A549 (cell line): ENCODE data around the gene FMNL3. TPM values are rescaled to one million over a fixed set of nuclear protein-coding genes. Genes with fewer than 3 reads are reported as not detected.

Experiments
- ATAC-seq, 2 experiments: fragments of 200-7000 bp in 1 of 2; fragments of >200 bp in 1 of 2; cut with Nextera tagmentation in 1 of 2; cut with Tn5 transposase in 1 of 2; 3 replicates each; pipeline versions ENCODE4 v1.8.0 to v1.9.1; 2018 to 2020; ENCODE audit warnings: mild to moderate bottlenecking in 1 of 2, moderate library complexity in 1 of 2
- CTCF ChIA-PET: fragments of 300-600 bp; sonication (Branson Sonifier 250); formaldehyde crosslinking; extraction: SDS; loops from one replicate; lab custom pipeline; 2021; ENCODE audit warnings: antibody characterized with exemption, inconsistent platforms; lab: Yijun Ruan, JAX
- POLR2A ChIA-PET: fragments of 350-600 bp; formaldehyde crosslinking; extraction: SDS; loops from one replicate; lab custom pipeline; 2021; ENCODE audit warnings: antibody characterized with exemption, inconsistent platforms; lab: Yijun Ruan, JAX
- DNase-seq, 2 experiments: peaks; one replicate each; pipeline versions ENCODE4 v3.0.0 to v3.0.0-alpha.2; 2011 to 2016; ENCODE audit warnings: low read depth in 1 of 2, low spot score in 1 of 2
- FAIRE-seq: peaks from 2 replicates; lab custom pipeline; 2011; peaks lifted over from hg19 to GRCh38; lab: Jason Lieb, UNC
- H3K27ac ChIP-seq, 2 experiments: fragments of >200 bp; sonication (Bioruptor Twin); formaldehyde crosslinking; 3 replicates each; pipeline ENCODE4 v1.5.1; 2016 to 2017
- H3K4me1 ChIP-seq: fragments of >200 bp; sonication (Bioruptor Twin); formaldehyde crosslinking; 3 replicates; pipeline ENCODE4 v1.6.1; 2016
- H3K4me2 ChIP-seq: fragments of >200 bp; sonication (Bioruptor Twin); formaldehyde crosslinking; 3 replicates; pipeline ENCODE4 v1.6.1; 2016
- H3K4me3 ChIP-seq: fragments of >200 bp; sonication (Bioruptor Twin); formaldehyde crosslinking; 3 replicates; pipeline ENCODE4 v1.5.1; 2016
- H3K9me3 ChIP-seq: fragments of >200 bp; sonication (Bioruptor Twin); formaldehyde crosslinking; 3 replicates; pipeline ENCODE4 v1.6.1; 2016
- CBX8 ChIP-seq: fragments of 200-600 bp; sonication (generic); IDR thresholded peaks from 2 replicates; pipeline ENCODE4 v1.6.1; 2016
- E2F6 ChIP-seq: IDR thresholded peaks from 2 replicates; pipeline ENCODE4 v1.6.1; 2012; ENCODE audit warnings: low read depth, borderline replicate concordance
- EHF ChIP-seq: fragments of 250-450 bp; sonication (Bioruptor Pico); IDR thresholded peaks from 2 replicates; pipeline ENCODE4 v1.5.0; 2020; ENCODE audit warnings: mild to moderate bottlenecking
- EHMT2 ChIP-seq: fragments of 200-600 bp; sonication (generic); IDR thresholded peaks from 2 replicates; pipeline ENCODE4 v1.6.1; 2016; ENCODE audit warnings: antibody characterized with exemption, low read depth, mild to moderate bottlenecking, moderate library complexity
- EP300 ChIP-seq, 2 experiments: fragments of >200 bp; sonication (Bioruptor Twin); formaldehyde crosslinking; IDR thresholded peaks; 2 replicates in 1 of 2; 3 replicates in 1 of 2; pipeline ENCODE4 v1.6.1; 2016 to 2017
- FOSL2 ChIP-seq, 2 experiments: fragments of 450-650 bp in 1 of 2; fragments of >200 bp in 1 of 2; sonication (Bioruptor Twin) in 1 of 2; formaldehyde crosslinking; IDR thresholded peaks; 2 replicates each; pipeline versions ENCODE4 v1.5.0 to v1.6.1; 2016 to 2020; ENCODE audit warnings: mild to moderate bottlenecking in 1 of 2, moderate library complexity in 1 of 2
- FOXS1 ChIP-seq: fragments of 250-450 bp; sonication (Bioruptor Pico); IDR thresholded peaks from 2 replicates; pipeline ENCODE4 v1.5.0; 2020; ENCODE audit warnings: mild to moderate bottlenecking, moderate library complexity
- HEYL ChIP-seq: fragments of 250-450 bp; sonication (Bioruptor Pico); IDR thresholded peaks from 2 replicates; pipeline ENCODE4 v1.8.0; 2021; ENCODE audit warnings: mild to moderate bottlenecking, moderate library complexity
- HOXB13 ChIP-seq: fragments of 250-450 bp; sonication (Bioruptor Pico); IDR thresholded peaks from 2 replicates; pipeline ENCODE4 v1.5.0; 2020; ENCODE audit warnings: low read depth, mild to moderate bottlenecking, moderate library complexity
- JUNB ChIP-seq: fragments of >200 bp; sonication (Bioruptor Twin); formaldehyde crosslinking; IDR thresholded peaks from 2 replicates; pipeline ENCODE4 v1.6.1; 2016
- KDM1A ChIP-seq: fragments of 200-600 bp; sonication (generic); IDR thresholded peaks from 2 replicates; pipeline ENCODE4 v1.6.1; 2016; ENCODE audit warnings: low read depth, mild to moderate bottlenecking
- MAZ ChIP-seq: fragments of 150-350 bp; IDR thresholded peaks from 2 replicates; pipeline ENCODE4 v1.6.1; 2014; ENCODE audit warnings: antibody characterized with exemption, low read depth, low read length, borderline replicate concordance
- MYC ChIP-seq: IDR thresholded peaks from 2 replicates; pipeline ENCODE4 v1.6.1; 2012; ENCODE audit warnings: mild to moderate bottlenecking, inconsistent platforms, low read length, improper control_type of control experiment, borderline replicate concordance
- NPAS2 ChIP-seq: fragments of 250-450 bp; sonication (Bioruptor Pico); IDR thresholded peaks from 2 replicates; pipeline ENCODE4 v1.8.0; 2022; ENCODE audit warnings: mild to moderate bottlenecking, moderate library complexity, borderline replicate concordance
- POLR2A ChIP-seq: IDR thresholded peaks from 2 replicates; pipeline ENCODE4 v1.6.1; 2012; ENCODE audit warnings: mild to moderate bottlenecking, low read length
- RAD21 ChIP-seq, 2 experiments: fragments of >200 bp in 1 of 2; sonication (Bioruptor Twin) in 1 of 2; formaldehyde crosslinking in 1 of 2; IDR thresholded peaks in 1 of 2; conservative IDR thresholded peaks in 1 of 2; 2 replicates in 1 of 2; 3 replicates in 1 of 2; pipeline ENCODE4 v1.6.1; 2012 to 2018; ENCODE audit warnings: inconsistent platforms in 1 of 2
- RCOR1 ChIP-seq: fragments of 150-350 bp; IDR thresholded peaks from 2 replicates; pipeline ENCODE4 v1.6.1; 2014; ENCODE audit warnings: antibody characterized with exemption, low read length, low read depth
- RNF2 ChIP-seq: fragments of 200-600 bp; sonication (generic); IDR thresholded peaks from 2 replicates; pipeline ENCODE4 v1.6.1; 2016; ENCODE audit warnings: low read depth, mild to moderate bottlenecking, antibody characterized with exemption, moderate library complexity, borderline replicate concordance
- SMC3 ChIP-seq: fragments of >200 bp; sonication (Bioruptor Twin); formaldehyde crosslinking; IDR thresholded peaks from 3 replicates; pipeline ENCODE4 v1.6.1; 2018; ENCODE audit warnings: inconsistent platforms
- SREBF2 ChIP-seq: fragments of 450-650 bp; IDR thresholded peaks from 2 replicates; pipeline ENCODE4 v1.6.1; 2014; ENCODE audit warnings: mild to moderate bottlenecking, moderate library complexity
- ZFP36 ChIP-seq: fragments of 450-650 bp; IDR thresholded peaks from 2 replicates; pipeline ENCODE4 v1.6.1; 2014; ENCODE audit warnings: borderline replicate concordance; ENCODE audit not compliant: partially characterized antibody
- ZNF302 ChIP-seq: fragments of 250-450 bp; sonication (Bioruptor Pico); IDR thresholded peaks from 2 replicates; pipeline ENCODE4 v1.9.0; 2021; ENCODE audit warnings: inconsistent platforms, mild to moderate bottlenecking, moderate library complexity
- ZSCAN20 ChIP-seq: fragments of 250-450 bp; sonication (Bioruptor Pico); IDR thresholded peaks from 2 replicates; pipeline ENCODE4 v1.8.0; 2022; ENCODE audit warnings: mild to moderate bottlenecking, moderate library complexity
- WGBS: methylation state at CpG from one replicate; pipeline ENCODE4 v1.1.6; 2017; ENCODE audit errors: missing lambda C conversion rate; 5-methylcytosine and 5-hydroxymethylcytosine counted together
- polyA plus RNA-seq, 4 experiments: library from polyadenylated mRNA; depleted of rRNA in 3 of 4; stranded (reverse); fragments of >200 nt; fragmentation: RNase III in 1 of 4; extraction: RNeasy Plus Mini Kit Qiagen cat#74134 plus additional on column Dnase treatment in 1 of 4; gene quantifications; 2 replicates in 3 of 4; 3 replicates in 1 of 4; pipeline ENCODE4 v1.2.3, GENCODE V29; 2011 to 2017
- TF ChIP-seq, protein P1 (sequence below): fragments of >200 bp; sonication (Bioruptor Twin); formaldehyde crosslinking; IDR thresholded peaks from 3 replicates; pipeline ENCODE4 v1.5.1; 2016
- TF ChIP-seq, protein P2 (sequence below): fragments of 250-450 bp; sonication (Bioruptor Pico); IDR thresholded peaks from 2 replicates; pipeline ENCODE4 v1.5.0; 2020; ENCODE audit warnings: low read depth, mild to moderate bottlenecking, moderate library complexity
- TF ChIP-seq, protein P3 (sequence below): fragments of 150-350 bp; IDR thresholded peaks from 2 replicates; pipeline ENCODE4 v1.6.1; 2014; ENCODE audit warnings: low read depth, mild to moderate bottlenecking, low read length

Gene FMNL3
- polyA plus RNA-seq, 2 of the 4 experiments (the other 2 are of a cell fraction) = 1.7 TPM

DNA sequence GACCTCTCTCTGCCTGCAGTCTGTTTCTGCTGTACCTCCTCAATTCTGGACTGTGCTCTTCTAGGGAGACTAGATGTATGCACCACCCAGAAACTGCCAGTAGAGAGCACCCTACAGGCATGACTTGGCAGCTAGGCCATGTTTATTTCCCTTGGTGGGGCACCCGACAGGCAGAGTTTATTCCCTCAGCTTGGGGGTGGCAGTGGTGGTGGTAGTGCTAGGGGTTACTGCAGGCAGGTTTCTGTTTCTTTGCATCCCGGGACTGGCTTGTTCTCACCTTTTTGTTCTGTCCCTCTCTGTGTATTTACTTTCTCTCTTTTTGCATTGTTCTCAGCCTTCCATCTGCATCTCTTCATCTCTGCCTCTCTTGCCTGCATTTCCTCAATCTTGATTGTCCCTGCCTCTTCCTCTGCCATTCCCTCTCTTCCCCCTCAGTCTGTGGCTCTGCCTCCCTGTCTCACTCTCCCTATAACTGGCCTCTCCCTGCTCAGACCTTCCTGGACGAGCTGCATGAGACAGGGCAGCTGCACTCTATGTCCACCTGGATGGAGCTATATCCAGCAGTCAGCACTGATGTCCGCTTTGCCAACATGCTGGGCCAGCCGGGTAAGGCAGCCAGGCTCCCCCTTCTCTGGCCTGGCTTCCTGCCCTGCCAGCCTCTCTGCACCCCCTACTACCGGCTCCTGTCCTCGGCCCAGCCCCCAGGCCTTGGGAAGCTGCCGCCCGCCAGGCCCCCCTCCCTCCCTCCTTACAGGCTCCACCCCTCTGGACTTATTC is 70.0 kb downstream of the FMNL3 start:
- WGBS = 67% methylated on average over 8 of the region's 9 CpGs
- ATAC-seq = peak; percentile 82 to 96
- no peak overlapping the region for H3K4me3 ChIP-seq
- H3K27ac ChIP-seq = peak overlapping the region in 1 of 2 experiments; percentile 40; a peak in 2 of 6 replicates
- ChIA-PET CTCF (interaction anchor here (0.6 to 14.8 kb wide), 26 partner anchors 7 to 313 kb away, joined by 3 to 260 read pairs (median 4); partner anchors contain the start of genes FMNL3, PRPF40B and TMBIM6), POLR2A (interaction anchor here (0.6 to 1.3 kb wide), 3 partner anchors 15 to 105 kb away, joined by 3 to 5 read pairs (median 3); partner anchors contain the start of gene TMBIM6)
- no peaks in the 10 kb centered on the region for H3K9me3 ChIP-seq
- H3K4me1 ChIP-seq = no peaks in the 10 kb centered on the region
- DNase-seq = peak; percentile 67 to 81
- no peak for TF ChIP-seq MAZ
- peak; percentile 36 to 66; a peak in 3 of 5 replicates for TF ChIP-seq RAD21 (conservative IDR thresholded peaks at IDR 0.05 in 1 of 2, IDR thresholded peaks at IDR 0.05 in 1 of 2)
- TF ChIP-seq FOXS1 (CRISPR knock-in tag) = no peak
- TF ChIP-seq, protein P1, sequence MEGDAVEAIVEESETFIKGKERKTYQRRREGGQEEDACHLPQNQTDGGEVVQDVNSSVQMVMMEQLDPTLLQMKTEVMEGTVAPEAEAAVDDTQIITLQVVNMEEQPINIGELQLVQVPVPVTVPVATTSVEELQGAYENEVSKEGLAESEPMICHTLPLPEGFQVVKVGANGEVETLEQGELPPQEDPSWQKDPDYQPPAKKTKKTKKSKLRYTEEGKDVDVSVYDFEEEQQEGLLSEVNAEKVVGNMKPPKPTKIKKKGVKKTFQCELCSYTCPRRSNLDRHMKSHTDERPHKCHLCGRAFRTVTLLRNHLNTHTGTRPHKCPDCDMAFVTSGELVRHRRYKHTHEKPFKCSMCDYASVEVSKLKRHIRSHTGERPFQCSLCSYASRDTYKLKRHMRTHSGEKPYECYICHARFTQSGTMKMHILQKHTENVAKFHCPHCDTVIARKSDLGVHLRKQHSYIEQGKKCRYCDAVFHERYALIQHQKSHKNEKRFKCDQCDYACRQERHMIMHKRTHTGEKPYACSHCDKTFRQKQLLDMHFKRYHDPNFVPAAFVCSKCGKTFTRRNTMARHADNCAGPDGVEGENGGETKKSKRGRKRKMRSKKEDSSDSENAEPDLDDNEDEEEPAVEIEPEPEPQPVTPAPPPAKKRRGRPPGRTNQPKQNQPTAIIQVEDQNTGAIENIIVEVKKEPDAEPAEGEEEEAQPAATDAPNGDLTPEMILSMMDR = peak; percentile 47
- TF ChIP-seq ZSCAN20 (CRISPR knock-in tag) = no peak
- TF ChIP-seq SMC3 = 0 out of 3 replicates have a peak, but pooled peaks have one; percentile 34
- TF ChIP-seq EHF (CRISPR knock-in tag) = no peak
- no peak for FAIRE-seq
- H3K4me2 ChIP-seq = no peak overlapping the region

DNA sequence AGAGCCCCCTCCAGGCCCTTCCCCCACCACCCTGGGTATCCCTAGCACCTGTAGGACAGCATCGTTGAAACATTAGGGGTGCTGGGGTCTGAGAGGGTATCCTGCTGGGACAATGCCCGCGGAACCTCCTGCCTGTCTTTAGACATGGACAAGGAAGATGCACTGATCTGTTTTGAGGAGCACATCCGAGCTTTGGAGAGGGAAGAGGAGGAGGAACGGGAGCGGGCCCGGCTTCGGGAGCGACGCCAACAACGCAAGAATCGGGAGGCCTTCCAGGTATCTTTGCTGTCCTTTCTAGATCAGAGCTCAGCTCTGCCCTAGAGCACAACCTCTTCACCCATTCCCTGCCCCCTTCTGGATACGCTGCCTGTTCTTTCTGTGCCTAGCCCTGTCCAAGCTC is 70.6 kb downstream of the FMNL3 start:
- POLR2A ChIA-PET = interaction anchor here (0.6 to 1.0 kb wide), 2 partner anchors 14 to 105 kb away, joined by 3 read pairs; no protein-coding TSS in a partner anchor
- no peaks in the 10 kb centered on the region for H3K4me1 ChIP-seq

DNA sequence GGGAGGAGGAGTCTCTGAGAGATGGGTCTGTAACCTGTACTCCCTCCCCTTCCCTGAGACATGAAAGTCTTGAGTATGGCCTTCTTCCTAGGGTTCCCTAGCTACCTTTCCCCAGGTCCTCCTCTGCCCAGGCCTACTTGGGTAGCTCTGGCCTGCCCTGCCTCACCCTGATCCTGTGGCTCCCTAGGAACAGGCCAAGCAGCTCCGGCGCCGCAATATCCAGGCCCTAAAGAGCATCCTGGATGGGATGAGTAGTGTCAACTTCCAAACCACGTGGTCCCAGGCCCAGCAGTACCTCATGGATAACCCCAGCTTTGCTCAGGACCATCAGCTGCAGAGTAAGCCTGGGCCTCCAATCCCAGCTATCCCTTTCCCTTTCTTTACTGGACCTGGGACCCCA is 71.5 kb downstream of the FMNL3 start:
- TF ChIP-seq ZSCAN20 (CRISPR knock-in tag) (no peak), NPAS2 (CRISPR knock-in tag) (no peak), E2F6 (no peak), ZFP36 (no peak), HOXB13 (CRISPR knock-in tag) (no peak), POLR2A (no peak), KDM1A (no peak), EHMT2 (no peak), SREBF2 (no peak), RNF2 (no peak), MYC (no peak), SMC3 (no peak), HEYL (CRISPR knock-in tag) (no peak), EP300 (IDR thresholded peaks at IDR 0.05) (no peak)
- TF ChIP-seq, protein P2, sequence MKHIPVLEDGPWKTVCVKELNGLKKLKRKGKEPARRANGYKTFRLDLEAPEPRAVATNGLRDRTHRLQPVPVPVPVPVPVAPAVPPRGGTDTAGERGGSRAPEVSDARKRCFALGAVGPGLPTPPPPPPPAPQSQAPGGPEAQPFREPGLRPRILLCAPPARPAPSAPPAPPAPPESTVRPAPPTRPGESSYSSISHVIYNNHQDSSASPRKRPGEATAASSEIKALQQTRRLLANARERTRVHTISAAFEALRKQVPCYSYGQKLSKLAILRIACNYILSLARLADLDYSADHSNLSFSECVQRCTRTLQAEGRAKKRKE (CRISPR knock-in tag) = no peak
- TF ChIP-seq, protein P3, sequence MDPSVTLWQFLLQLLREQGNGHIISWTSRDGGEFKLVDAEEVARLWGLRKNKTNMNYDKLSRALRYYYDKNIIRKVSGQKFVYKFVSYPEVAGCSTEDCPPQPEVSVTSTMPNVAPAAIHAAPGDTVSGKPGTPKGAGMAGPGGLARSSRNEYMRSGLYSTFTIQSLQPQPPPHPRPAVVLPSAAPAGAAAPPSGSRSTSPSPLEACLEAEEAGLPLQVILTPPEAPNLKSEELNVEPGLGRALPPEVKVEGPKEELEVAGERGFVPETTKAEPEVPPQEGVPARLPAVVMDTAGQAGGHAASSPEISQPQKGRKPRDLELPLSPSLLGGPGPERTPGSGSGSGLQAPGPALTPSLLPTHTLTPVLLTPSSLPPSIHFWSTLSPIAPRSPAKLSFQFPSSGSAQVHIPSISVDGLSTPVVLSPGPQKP = no peak
- TF ChIP-seq, all 56 proteins: peak for 0
- ChIA-PET POLR2A (no interaction called here), CTCF (interaction anchor here (0.6 to 14.8 kb wide), 13 partner anchors 8 to 203 kb away, joined by 3 to 260 read pairs (median 4); partner anchors contain the start of genes FMNL3, PRPF40B and TMBIM6)
- Histone ChIP-seq H3K4me1 (no peaks in the 10 kb centered on the region), H3K9me3 (no peaks in the 10 kb centered on the region), H3K27ac (no peak overlapping the region), H3K4me2 (no peak overlapping the region), H3K4me3 (no peak overlapping the region)
- ATAC-seq (no peak), FAIRE-seq (no peak), DNase-seq (no peak)
- 90% methylated on average over 4 of the region's 4 CpGs for WGBS

More for the DNA sequence above, 70.6 kb downstream of the FMNL3 start:
- WGBS = 86% methylated on average over 13 of the region's 13 CpGs
- CTCF ChIA-PET = interaction anchor here (0.6 to 14.8 kb wide), 25 partner anchors 7 to 313 kb away, joined by 3 to 260 read pairs (median 4); partner anchors contain the start of genes FMNL3, PRPF40B and TMBIM6
- FAIRE-seq (no peak), ATAC-seq (no peak; a peak in 1 of 6 replicates), DNase-seq (no peak)
- H3K4me3 ChIP-seq = no peak overlapping the region
- no peak overlapping the region for H3K27ac ChIP-seq
- H3K9me3 ChIP-seq = no peaks in the 10 kb centered on the region
- no peak for TF ChIP-seq FOSL2 (IDR thresholded peaks at IDR 0.05)
- no peak for TF ChIP-seq FOSL2 (CRISPR knock-in tag; IDR thresholded peaks at IDR 0.05)
- no peak for TF ChIP-seq MYC
- TF ChIP-seq RAD21 (conservative IDR thresholded peaks at IDR 0.05 in 1 of 2, IDR thresholded peaks at IDR 0.05 in 1 of 2) = no peak
- TF ChIP-seq HEYL (CRISPR knock-in tag) = no peak
- no peak for TF ChIP-seq HOXB13 (CRISPR knock-in tag)
- no peak for TF ChIP-seq ZNF302 (CRISPR knock-in tag)
- TF ChIP-seq, protein P2 (CRISPR knock-in tag) = no peak
- no peak for TF ChIP-seq JUNB
- no peak for TF ChIP-seq CBX8
- TF ChIP-seq SREBF2 = no peak
- TF ChIP-seq RCOR1 = no peak
- TF ChIP-seq EHMT2 = no peak
- no peak for TF ChIP-seq EP300 (IDR thresholded peaks at IDR 0.05)
- no peak overlapping the region for H3K4me2 ChIP-seq
